ENCODE measurements around the gene EHF. TPM values are rescaled to one million over a fixed set of nuclear protein-coding genes. Genes with fewer than 3 reads are reported as not detected.

Gene EHF
- total RNA-seq, 1 donor from 2014 or later, result 60.5 TPM

DNA sequence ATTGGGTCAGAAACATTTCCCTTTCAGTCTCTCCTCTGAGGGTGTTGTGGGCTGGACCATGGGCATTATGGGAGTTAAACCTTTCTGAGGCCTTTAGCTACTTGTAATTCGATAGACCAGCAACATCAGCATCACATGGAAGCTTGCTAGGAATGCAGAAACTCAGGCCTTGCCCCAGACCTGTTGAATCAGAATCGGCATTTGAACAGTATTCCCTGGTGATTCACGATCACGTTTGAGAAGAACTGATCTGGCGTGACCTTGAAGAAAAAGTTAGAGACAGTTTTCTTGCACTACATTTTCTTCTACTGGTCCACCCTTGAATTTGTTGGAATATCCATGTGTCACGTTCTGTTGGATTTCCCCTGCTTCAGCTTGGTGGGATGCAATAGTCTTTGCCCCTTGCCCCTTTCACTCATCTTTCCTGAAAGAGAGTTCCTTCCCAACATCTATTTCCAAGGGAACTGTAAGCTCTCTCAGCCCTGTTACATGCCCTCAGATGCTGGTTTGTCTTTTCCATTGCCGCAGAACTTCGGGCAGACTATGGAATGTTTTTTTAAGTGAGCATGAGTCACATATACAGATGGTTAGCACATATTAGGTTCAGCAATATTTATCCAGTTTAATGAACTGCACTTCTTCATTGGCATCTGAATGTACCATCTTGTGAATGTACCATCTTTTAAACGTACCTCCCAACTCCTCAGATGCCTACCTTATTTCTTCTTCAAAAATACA, 23.9 kb downstream of the EHF start:
- TF ChIP-seq, protein P1, sequence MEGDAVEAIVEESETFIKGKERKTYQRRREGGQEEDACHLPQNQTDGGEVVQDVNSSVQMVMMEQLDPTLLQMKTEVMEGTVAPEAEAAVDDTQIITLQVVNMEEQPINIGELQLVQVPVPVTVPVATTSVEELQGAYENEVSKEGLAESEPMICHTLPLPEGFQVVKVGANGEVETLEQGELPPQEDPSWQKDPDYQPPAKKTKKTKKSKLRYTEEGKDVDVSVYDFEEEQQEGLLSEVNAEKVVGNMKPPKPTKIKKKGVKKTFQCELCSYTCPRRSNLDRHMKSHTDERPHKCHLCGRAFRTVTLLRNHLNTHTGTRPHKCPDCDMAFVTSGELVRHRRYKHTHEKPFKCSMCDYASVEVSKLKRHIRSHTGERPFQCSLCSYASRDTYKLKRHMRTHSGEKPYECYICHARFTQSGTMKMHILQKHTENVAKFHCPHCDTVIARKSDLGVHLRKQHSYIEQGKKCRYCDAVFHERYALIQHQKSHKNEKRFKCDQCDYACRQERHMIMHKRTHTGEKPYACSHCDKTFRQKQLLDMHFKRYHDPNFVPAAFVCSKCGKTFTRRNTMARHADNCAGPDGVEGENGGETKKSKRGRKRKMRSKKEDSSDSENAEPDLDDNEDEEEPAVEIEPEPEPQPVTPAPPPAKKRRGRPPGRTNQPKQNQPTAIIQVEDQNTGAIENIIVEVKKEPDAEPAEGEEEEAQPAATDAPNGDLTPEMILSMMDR (IDR thresholded peaks at IDR 0.05), result no peak
- Histone ChIP-seq H3K4me1 (peaks cover 13% of the 10 kb centered on the region), H3K9me3 (no peaks in the 10 kb centered on the region), H3K27me3 (ENCODE audit: low read depth) (no peaks in the 10 kb centered on the region), H3K27ac (no peak overlapping the region), H3K36me3 (no peaks in the 10 kb centered on the region), H3K4me3 (no peak overlapping the region)
- intact Hi-C loops (cut with DNase I), result no loop called here
- ATAC-seq, result no peak
- no peak for DNase-seq

DNA sequence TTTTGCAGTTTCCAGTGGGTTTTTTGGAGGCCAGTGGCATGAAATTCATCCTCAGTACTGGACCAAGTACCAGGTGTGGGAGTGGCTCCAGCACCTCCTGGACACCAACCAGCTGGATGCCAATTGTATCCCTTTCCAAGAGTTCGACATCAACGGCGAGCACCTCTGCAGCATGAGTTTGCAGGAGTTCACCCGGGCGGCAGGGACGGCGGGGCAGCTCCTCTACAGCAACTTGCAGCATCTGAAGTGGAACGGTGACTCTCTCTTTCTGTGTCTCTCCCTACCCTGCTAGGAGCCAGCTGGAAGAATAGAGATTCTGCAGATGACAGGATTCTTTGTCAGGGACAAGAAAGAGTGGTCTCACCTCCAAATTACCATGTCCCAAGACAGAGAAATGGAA, 25.5 kb downstream of the EHF start:
- H3K4me1 ChIP-seq, result peaks cover 18% of the 10 kb centered on the region
- TF ChIP-seq, protein P1 (IDR thresholded peaks at IDR 0.05), result no peak
- intact Hi-C loops (cut with DNase I), result no loop called here
- no peak overlapping the region for H3K27ac ChIP-seq
- ATAC-seq (no peak), DNase-seq (no peak)
- no peaks in the 10 kb centered on the region for H3K9me3 ChIP-seq
- no peak overlapping the region for H3K4me3 ChIP-seq
- no peaks in the 10 kb centered on the region for H3K27me3 ChIP-seq (ENCODE audit: low read depth)
- H3K36me3 ChIP-seq, result no peaks in the 10 kb centered on the region

DNA sequence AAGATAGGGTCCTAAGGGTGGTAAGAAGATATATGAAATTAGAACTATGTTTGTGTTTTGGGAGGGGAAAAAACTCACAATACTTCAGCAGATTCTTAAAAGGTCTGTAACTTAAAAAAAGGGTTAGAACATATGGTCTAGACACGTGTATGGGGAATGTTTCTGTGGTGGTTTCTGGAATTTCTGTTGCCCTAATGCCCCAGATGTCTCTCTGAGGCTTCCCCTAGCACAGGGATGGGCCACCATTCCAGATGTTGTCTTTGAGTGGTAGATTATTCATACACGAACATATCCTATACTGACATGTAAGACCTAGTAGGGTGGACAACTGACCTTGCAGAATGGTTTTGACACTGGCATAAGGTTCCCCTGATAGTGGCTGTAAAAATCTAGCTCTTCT, 26.2 kb downstream of the EHF start:
- no peak overlapping the region for H3K27ac ChIP-seq

DNA sequence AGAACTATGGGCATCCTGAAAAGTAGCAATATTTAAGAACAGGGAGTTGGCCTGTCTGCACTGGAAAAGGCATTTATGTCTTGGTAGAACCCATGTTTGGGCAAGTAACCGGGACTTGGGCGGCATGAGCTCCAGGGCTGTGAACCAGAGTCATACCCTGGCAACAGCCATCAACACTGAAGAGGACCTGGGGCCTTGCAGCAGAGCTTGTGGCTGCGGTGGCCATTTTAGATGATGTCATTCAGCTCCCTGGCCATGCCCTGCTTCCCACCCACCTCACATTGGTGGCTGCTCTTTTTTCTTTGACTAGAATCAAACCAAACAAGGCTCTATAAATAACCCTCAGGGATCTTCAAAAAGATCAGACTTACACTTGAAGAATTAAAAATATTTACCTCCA, 26.6 kb downstream of the EHF start:
- peaks cover 22% of the 10 kb centered on the region for H3K4me1 ChIP-seq
- DNase-seq, result no peak
- H3K9me3 ChIP-seq, result no peaks in the 10 kb centered on the region
- ATAC-seq, result no peak
- TF ChIP-seq, protein P1 (IDR thresholded peaks at IDR 0.05), result no peak
- H3K27me3 ChIP-seq (ENCODE audit: low read depth), result no peaks in the 10 kb centered on the region
- H3K4me3 ChIP-seq, result no peak overlapping the region
- no peak overlapping the region for H3K27ac ChIP-seq
- intact Hi-C loops (cut with DNase I), result no loop called here
- H3K36me3 ChIP-seq, result peaks cover 4% of the 10 kb centered on the region

More for the DNA sequence above, 26.2 kb downstream of the EHF start:
- Histone ChIP-seq H3K4me1 (peaks cover 18% of the 10 kb centered on the region), H3K27me3 (ENCODE audit: low read depth) (no peaks in the 10 kb centered on the region), H3K4me3 (no peak overlapping the region), H3K36me3 (peaks cover 4% of the 10 kb centered on the region), H3K9me3 (no peaks in the 10 kb centered on the region)
- DNase-seq, result no peak
- intact Hi-C loops (cut with DNase I), result no loop called here
- no peak for ATAC-seq
- TF ChIP-seq, protein P1 (IDR thresholded peaks at IDR 0.05), result no peak

DNA sequence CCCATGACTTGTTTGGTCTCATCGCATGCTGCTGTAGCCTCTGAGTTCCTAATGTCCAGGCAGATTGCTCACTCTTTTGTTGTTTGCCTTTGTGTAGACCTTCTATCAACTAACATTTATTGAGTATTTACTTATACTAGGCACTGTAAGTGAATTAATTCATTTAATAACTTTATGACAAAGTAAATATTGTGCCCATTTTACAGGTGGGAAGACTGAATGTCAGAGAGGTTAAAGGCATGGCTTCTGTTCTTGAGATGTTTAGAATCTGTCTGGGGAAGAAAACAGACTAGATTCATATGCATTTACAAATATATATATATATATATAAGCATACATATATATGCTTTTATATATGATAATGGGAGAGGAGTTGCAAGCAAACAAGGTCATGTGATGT, 27.1 kb downstream of the EHF start:
- peaks cover 27% of the 10 kb centered on the region for H3K4me1 ChIP-seq
- H3K4me3 ChIP-seq, result no peak overlapping the region
- intact Hi-C loops (cut with DNase I), result no loop called here
- H3K36me3 ChIP-seq, result peaks cover 4% of the 10 kb centered on the region
- H3K27me3 ChIP-seq (ENCODE audit: low read depth), result no peaks in the 10 kb centered on the region
- no peak overlapping the region for H3K27ac ChIP-seq
- TF ChIP-seq, protein P1 (IDR thresholded peaks at IDR 0.05), result no peak
- H3K9me3 ChIP-seq, result no peaks in the 10 kb centered on the region
- DNase-seq (no peak), ATAC-seq (no peak)

Measured in lower lobe of right lung (tissue), 2 donors.